OCI-LY7 (cell line): Measurements from ENCODE around the gene S1PR5. TPM values are rescaled to one million over a fixed set of nuclear protein-coding genes. Genes with fewer than 3 reads are reported as not detected.
A peak's percentile ranks its signal among the peaks of the same experiment; 100 is the strongest.

ENCODE experiments used
- BruUV-seq: library from RNA; stranded (reverse); fragments of 400-500 nt; replicated peaks from 2 replicates; lab custom pipeline; 2021; lab: Mats Ljungman, UMichigan
- CTCF ChIA-PET: fragments of 300-600 bp; sonication (Branson Sonifier 250); formaldehyde crosslinking; loops from one replicate; lab custom pipeline; 2022; ENCODE audit warnings: antibody characterized with exemption; ENCODE audit not compliant: unreplicated experiment; lab: Charles Lee
- POLR2A ChIA-PET: fragments of 300-600 bp; sonication (Branson Sonifier 250); formaldehyde crosslinking; loops from one replicate; lab custom pipeline; 2022; ENCODE audit warnings: antibody characterized with exemption; lab: Charles Lee
- DNase-seq: peaks from one replicate; pipeline ENCODE4 v3.0.0-alpha.2; 2015; ENCODE audit warnings: low spot score
- H2AFZ ChIP-seq: fragments of 200-600 bp; sonication (generic), shearing (Covaris generic); 2 replicates; pipeline ENCODE4 v1.6.1; 2014; ENCODE audit warnings: mild to moderate bottlenecking, antibody characterized with exemption, low read length, moderate library complexity
- H3K27ac ChIP-seq: fragments of 200-600 bp; sonication (generic); 2 replicates; pipeline ENCODE4 v1.5.1; 2014; ENCODE audit warnings: mixed run types, low read depth, mild to moderate bottlenecking, moderate library complexity, low read length, inconsistent platforms; ENCODE audit not compliant: poor library complexity, severe bottlenecking
- H3K36me3 ChIP-seq: fragments of 200-600 bp; sonication (generic); 2 replicates; pipeline ENCODE4 v1.6.1; 2014; ENCODE audit warnings: mild to moderate bottlenecking, antibody characterized with exemption, low read length, moderate library complexity, mixed read lengths; ENCODE audit not compliant: insufficient read depth
- H3K4me1 ChIP-seq: fragments of 200-600 bp; sonication (generic); 2 replicates; pipeline ENCODE4 v1.5.1; 2014; ENCODE audit warnings: mild to moderate bottlenecking, low read length; ENCODE audit not compliant: insufficient read depth, poor library complexity, severe bottlenecking
- H3K4me2 ChIP-seq: fragments of 200-600 bp; sonication (generic); 2 replicates; pipeline ENCODE4 v1.6.1; 2014; ENCODE audit warnings: mild to moderate bottlenecking, low read length
- H3K4me3 ChIP-seq: fragments of 200-600 bp; sonication (generic); 2 replicates; pipeline ENCODE4 v1.5.1; 2014; ENCODE audit warnings: mild to moderate bottlenecking, low read depth, low read length; ENCODE audit not compliant: poor library complexity, severe bottlenecking
- H3K79me2 ChIP-seq: fragments of 200-600 bp; sonication (generic); 2 replicates; pipeline ENCODE4 v1.6.1; 2016; ENCODE audit warnings: low read depth, mild to moderate bottlenecking, low read length, moderate library complexity, mixed read lengths; ENCODE audit not compliant: insufficient read depth
- H3K9me2 ChIP-seq: fragments of 200-600 bp; sonication (generic); 2 replicates; pipeline ENCODE4 v1.6.1; 2016; ENCODE audit warnings: mild to moderate bottlenecking, low read length, mixed read lengths; ENCODE audit not compliant: insufficient read depth
- H3K9me3 ChIP-seq: fragments of 200-600 bp; sonication (generic); 2 replicates; pipeline ENCODE4 v1.6.1; 2014; ENCODE audit warnings: mild to moderate bottlenecking, mixed run types, low read length, mixed read lengths
- H4K20me1 ChIP-seq: fragments of 200-600 bp; sonication (generic); 2 replicates; pipeline ENCODE4 v1.6.1; 2014; ENCODE audit warnings: mild to moderate bottlenecking, antibody characterized with exemption, low read length, moderate library complexity, mixed read lengths; ENCODE audit not compliant: insufficient read depth
- EZH2phosphoT487 ChIP-seq: fragments of 200-600 bp; sonication (generic); IDR thresholded peaks from 2 replicates; pipeline ENCODE4 v1.6.1; 2018; ENCODE audit warnings: low read depth, borderline replicate concordance, mild to moderate bottlenecking, mixed run types, antibody characterized with exemption, low read length, moderate library complexity, mixed read lengths
- intact Hi-C: fragments of 100-400 bp; cut with micrococcal nuclease; formaldehyde crosslinking; loops from one replicate; pipeline ENCODE4 v1.10.0; 2022; ENCODE audit not compliant: unreplicated experiment
- total RNA-seq, 2 experiments: library from RNA; depleted of rRNA in 1 of 2; stranded (reverse); fragments of >200 nt in 1 of 2; shearing (Covaris generic) in 1 of 2; gene quantifications; 2 replicates each; pipeline ENCODE4 v1.2.3, GENCODE V29; 2014 to 2022
- TF ChIP-seq, protein P1 (sequence below): fragments of 200-600 bp; sonication (generic); conservative IDR thresholded peaks from 2 replicates; pipeline ENCODE4 v1.5.1; 2014; ENCODE audit warnings: mild to moderate bottlenecking, antibody characterized with exemption, low read length, moderate library complexity, mixed read lengths

Gene S1PR5
- total RNA-seq, 2 experiments from 2014 or later = not detected

- intact Hi-C loops = loop anchor here (1.0 kb wide), 1 partner anchor 11 kb away; no protein-coding TSS in a partner anchor
- peak overlapping the region; percentile 19 for H3K4me3 ChIP-seq
- peaks cover 92% of the 10 kb centered on the region for H3K36me3 ChIP-seq
- peaks cover 38% of the 10 kb centered on the region for H3K4me1 ChIP-seq
- H3K4me2 ChIP-seq = peak overlapping the region; percentile 67
- BruUV-seq = no TSS peak
- H3K79me2 ChIP-seq = no peaks in the 10 kb centered on the region; the same call in 1 of the 2 replicates
- H3K9me3 ChIP-seq = no peaks in the 10 kb centered on the region
- peak overlapping the region; percentile 88 for H3K27ac ChIP-seq
- H2AFZ ChIP-seq = no peak overlapping the region
- DNase-seq = peak; percentile 82
- no peaks in the 10 kb centered on the region for H4K20me1 ChIP-seq
- TF ChIP-seq, protein P1, sequence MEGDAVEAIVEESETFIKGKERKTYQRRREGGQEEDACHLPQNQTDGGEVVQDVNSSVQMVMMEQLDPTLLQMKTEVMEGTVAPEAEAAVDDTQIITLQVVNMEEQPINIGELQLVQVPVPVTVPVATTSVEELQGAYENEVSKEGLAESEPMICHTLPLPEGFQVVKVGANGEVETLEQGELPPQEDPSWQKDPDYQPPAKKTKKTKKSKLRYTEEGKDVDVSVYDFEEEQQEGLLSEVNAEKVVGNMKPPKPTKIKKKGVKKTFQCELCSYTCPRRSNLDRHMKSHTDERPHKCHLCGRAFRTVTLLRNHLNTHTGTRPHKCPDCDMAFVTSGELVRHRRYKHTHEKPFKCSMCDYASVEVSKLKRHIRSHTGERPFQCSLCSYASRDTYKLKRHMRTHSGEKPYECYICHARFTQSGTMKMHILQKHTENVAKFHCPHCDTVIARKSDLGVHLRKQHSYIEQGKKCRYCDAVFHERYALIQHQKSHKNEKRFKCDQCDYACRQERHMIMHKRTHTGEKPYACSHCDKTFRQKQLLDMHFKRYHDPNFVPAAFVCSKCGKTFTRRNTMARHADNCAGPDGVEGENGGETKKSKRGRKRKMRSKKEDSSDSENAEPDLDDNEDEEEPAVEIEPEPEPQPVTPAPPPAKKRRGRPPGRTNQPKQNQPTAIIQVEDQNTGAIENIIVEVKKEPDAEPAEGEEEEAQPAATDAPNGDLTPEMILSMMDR = no peak
- no peak for TF ChIP-seq EZH2phosphoT487
- H3K9me2 ChIP-seq = no peaks in the 10 kb centered on the region
- CTCF ChIA-PET = interaction anchor here (1.1 kb wide), 1 partner anchor 11 kb away, joined by 5 read pairs; no protein-coding TSS in a partner anchor
- POLR2A ChIA-PET = interaction anchor here (0.6 to 0.9 kb wide), 2 partner anchors 11 to 42 kb away, joined by 3 to 4 read pairs; no protein-coding TSS in a partner anchor
Observed at GRCh38 chr19:10553943-10554381, 36.7 kb upstream of the S1PR5 start.

- Histone ChIP-seq H4K20me1 (no peaks in the 10 kb centered on the region), H2AFZ (no peak overlapping the region), H3K9me3 (no peaks in the 10 kb centered on the region), H3K9me2 (no peaks in the 10 kb centered on the region), H3K36me3 (peaks cover 94% of the 10 kb centered on the region), H3K4me1 (peaks cover 38% of the 10 kb centered on the region), H3K27ac (peak overlapping the region; percentile 88), H3K4me2 (peak overlapping the region; percentile 67), H3K79me2 (no peaks in the 10 kb centered on the region; the same call in 1 of the 2 replicates), H3K4me3 (peak overlapping the region; percentile 19)
- TF ChIP-seq, protein P1 = no peak
- TF ChIP-seq EZH2phosphoT487 = no peak
- ChIA-PET POLR2A (interaction anchor here (0.6 to 1.0 kb wide), 5 partner anchors 22 to 148 kb away, joined by 3 to 4 read pairs (median 3); partner anchors contain the start of gene QTRT1), CTCF (no interaction called here)
- DNase-seq = peak; percentile 41
- BruUV-seq = TSS peak; percentile 96
- intact Hi-C loops = no loop called here
Observed at GRCh38 chr19:10553087-10553667, 35.9 kb upstream of the S1PR5 start.
